ENCODE results near the gene POLA1.

The POLA1 gene

DNA sequence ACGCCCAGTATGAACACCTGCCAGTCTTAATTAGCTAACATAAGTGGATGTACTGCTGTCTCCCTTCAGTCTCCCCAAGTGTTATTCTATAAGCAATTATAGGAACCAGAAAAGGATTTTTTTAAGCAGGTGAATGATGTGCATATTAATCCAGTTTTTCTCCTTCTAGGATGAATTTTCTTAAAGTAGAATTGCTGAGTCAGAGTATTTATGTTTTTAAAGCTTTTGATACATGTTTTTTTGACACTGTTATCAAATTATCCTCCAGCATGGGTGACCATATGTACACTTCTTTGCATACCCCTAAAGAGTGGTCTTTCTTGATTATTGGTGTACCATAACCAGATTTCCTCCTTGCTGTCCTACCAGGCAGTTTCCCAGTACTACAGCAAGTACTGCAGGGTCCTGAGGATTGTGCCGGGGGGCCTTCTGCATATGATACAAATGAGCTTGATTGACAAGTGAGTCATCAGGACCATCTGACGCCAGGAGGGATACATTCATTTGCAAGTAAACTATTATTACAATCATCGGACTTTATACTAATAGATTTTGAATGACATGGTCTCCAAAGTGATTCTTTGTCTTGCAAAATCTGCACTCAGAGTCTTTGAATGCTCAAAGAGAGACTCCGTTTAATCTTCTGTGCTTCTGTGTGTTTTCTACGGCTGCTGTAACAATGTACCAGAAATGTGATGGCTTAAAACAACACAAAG, 35.9 kb upstream of the POLA1 start:
- H3K27ac ChIP-seq, result no peak overlapping the region
- TF ChIP-seq ZFX (IDR thresholded peaks at IDR 0.05), result no peak
- TF ChIP-seq, protein P1, sequence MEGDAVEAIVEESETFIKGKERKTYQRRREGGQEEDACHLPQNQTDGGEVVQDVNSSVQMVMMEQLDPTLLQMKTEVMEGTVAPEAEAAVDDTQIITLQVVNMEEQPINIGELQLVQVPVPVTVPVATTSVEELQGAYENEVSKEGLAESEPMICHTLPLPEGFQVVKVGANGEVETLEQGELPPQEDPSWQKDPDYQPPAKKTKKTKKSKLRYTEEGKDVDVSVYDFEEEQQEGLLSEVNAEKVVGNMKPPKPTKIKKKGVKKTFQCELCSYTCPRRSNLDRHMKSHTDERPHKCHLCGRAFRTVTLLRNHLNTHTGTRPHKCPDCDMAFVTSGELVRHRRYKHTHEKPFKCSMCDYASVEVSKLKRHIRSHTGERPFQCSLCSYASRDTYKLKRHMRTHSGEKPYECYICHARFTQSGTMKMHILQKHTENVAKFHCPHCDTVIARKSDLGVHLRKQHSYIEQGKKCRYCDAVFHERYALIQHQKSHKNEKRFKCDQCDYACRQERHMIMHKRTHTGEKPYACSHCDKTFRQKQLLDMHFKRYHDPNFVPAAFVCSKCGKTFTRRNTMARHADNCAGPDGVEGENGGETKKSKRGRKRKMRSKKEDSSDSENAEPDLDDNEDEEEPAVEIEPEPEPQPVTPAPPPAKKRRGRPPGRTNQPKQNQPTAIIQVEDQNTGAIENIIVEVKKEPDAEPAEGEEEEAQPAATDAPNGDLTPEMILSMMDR (conservative IDR thresholded peaks at IDR 0.05), result no peak

DNA sequence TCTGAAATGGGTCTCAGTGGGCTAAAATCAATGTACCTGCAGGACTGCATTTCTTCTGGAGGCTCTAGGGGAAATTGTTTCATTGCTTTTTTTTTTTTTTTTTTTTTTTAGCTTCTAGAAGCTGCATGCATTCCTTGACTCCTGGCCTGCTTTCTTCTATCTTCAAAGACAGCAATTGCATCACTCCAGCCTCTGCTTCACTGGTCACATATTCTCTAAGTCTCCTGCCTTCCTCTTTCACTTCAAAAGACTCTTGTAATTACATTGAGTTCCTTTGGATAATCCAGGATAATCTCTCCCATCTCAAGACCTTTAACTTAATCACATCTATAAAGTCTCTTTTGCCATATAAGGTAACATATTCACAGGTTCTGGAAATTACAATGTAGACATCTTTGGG, 35.3 kb upstream of the POLA1 start:
- TF ChIP-seq, protein P1 (conservative IDR thresholded peaks at IDR 0.05), result no peak
- TF ChIP-seq ZFX (IDR thresholded peaks at IDR 0.05), result no peak
- no peak overlapping the region for H3K27ac ChIP-seq

DNA sequence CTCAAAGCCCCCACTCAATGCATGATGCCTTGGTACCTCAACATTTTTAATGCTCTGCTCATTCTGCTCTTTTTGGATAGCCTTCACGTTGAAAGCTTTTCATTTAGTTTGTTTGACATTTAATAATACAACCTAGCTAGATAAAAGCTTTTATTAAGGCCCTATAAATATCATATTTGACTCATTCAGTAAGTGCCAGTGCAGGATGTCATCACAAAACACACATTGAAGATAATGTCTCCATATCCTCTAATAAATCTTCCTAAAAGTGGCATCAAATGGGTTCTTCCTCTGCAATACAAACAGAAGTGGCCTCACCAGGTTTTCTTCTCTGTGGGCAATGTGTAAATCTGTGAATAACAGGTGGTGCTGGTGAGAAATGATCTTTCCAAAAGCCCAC, 34.6 kb upstream of the POLA1 start:
- TF ChIP-seq, protein P1 (conservative IDR thresholded peaks at IDR 0.05), result no peak
- no peak overlapping the region for H3K27ac ChIP-seq

DNA sequence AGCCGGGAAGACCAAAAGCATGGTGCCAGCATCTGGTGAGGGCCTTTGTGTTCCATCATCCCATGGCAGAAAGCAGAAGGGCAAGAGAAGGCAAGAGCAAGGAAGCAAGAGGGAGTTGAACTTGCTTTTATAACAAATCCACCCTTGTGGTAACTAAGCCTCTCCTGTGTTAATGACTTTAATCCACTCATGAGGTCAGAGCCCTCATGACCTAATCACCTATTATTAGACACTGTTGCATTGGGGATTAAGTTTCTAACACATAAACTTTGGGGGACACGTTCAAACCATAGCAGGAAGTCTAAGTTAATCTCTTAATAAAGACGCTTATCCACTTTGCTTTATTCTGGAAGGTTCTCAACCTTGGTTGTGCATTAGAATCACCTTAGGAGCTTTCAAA, 34.1 kb upstream of the POLA1 start:
- H3K27ac ChIP-seq, result no peak overlapping the region
- TF ChIP-seq ZFX (IDR thresholded peaks at IDR 0.05), result no peak
- TF ChIP-seq, protein P1 (conservative IDR thresholded peaks at IDR 0.05), result no peak

DNA sequence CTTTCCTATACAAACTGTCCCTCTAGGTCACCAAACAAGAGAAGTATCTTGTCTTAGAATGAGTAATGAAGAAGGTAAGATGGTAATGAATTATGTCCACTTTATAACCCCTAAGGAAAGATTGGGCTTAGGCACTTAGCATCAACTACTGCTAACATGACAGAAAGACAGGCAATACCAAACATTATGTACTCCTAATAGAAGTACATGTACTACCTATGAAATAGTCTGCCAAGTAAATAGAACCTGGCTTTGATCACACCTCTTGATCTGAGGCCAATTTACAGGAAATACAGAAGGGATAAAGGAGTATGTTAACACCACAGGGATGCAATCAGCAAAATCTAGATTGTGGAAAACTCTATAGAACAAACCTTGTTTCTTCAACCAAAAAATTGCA, 32.4 kb upstream of the POLA1 start:
- TF ChIP-seq ZFX (IDR thresholded peaks at IDR 0.05), result no peak
- TF ChIP-seq, protein P1 (conservative IDR thresholded peaks at IDR 0.05), result no peak

DNA sequence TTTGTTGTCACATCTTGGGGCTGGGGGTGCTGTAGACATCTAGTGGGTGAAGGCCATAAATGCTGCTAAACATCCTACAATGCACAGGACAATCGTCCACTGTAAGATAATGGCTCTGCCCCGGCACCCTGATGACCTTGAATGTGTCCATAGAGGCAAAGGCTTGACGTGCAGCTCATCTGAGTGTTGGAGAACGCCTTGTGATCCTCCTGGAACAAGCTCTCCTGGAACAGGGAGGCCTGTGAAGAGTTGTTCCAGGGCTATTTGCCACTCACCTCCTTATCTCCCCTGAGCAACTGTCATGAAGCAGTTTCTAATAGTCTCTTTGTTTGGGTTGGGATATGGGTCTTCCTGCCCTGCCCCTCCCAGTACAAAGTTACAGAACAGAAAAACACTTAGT, 31.4 kb upstream of the POLA1 start:
- TF ChIP-seq ZFX (IDR thresholded peaks at IDR 0.05), result no peak
- H3K27ac ChIP-seq, result no peak overlapping the region

More for the DNA sequence above, 32.4 kb upstream of the POLA1 start:
- H3K27ac ChIP-seq, result no peak overlapping the region

DNA sequence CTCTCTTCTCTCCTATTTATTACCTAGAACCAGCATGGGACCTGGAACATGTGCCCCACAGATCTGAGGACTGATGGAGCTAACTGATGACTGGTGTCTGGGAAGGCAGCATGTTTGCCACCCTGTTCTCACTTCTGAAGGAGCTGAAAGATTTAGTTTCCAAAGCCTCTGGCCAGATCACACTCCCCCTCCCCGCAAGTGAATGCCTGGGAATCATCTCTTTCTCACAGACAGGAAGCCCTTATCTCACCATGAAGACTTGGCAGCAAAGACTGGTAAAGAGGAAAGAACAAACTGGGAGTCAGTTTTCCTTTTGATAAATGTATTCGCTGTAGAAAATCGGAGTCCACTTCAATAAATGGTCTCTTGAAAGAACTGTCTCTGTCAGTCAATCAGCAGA, 25.6 kb upstream of the POLA1 start:
- H3K27ac ChIP-seq, result no peak overlapping the region
- TF ChIP-seq, protein P1 (conservative IDR thresholded peaks at IDR 0.05), result no peak
- TF ChIP-seq ZFX (IDR thresholded peaks at IDR 0.05), result no peak

DNA sequence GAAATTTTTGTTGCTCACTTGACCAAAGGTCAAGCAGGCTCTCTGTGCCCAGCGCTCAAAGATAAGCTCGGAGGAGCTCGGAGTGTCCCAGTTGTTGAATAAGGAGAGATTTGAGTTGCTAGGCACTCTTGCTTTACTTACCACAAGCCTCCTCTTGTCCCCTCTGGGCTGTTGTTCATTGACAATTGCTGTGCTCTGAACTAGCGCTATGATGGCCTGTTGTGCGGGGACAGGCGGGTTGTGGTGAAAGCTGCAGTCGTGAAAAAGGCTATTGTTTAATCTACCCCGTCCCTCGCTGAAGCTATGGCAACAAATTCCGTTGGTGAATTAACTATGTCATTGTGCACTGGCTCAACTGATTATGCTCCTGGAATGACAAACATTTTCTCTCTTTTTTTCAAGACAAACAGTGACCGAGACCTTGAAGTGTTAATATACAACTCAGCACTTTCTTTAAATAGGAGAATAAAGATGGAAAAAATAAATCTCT, 21.0 kb upstream of the POLA1 start:
- H3K27ac ChIP-seq, result no peak overlapping the region
- TF ChIP-seq ZFX (IDR thresholded peaks at IDR 0.05), result no peak
- TF ChIP-seq, protein P1 (conservative IDR thresholded peaks at IDR 0.05), result no peak

All from C4-2B (cell line).